ENCODE data around the gene SLC35B4. TPM values are rescaled to one million over a fixed set of nuclear protein-coding genes. Genes with fewer than 3 reads are reported as not detected.

SLC35B4 gene
- total RNA-seq, 1 experiment from 2014 or later: 21.6 TPM

GRCh38 chr7:134289841-134290240 lies 26.9 kb downstream of the SLC35B4 start:
- TF ChIP-seq POLR2AphosphoS5 (IDR thresholded peaks at IDR 0.05; ENCODE audit: low read depth, low read length) (no peak), TCF7L2 (IDR thresholded peaks at IDR 0.05; ENCODE audit: low read depth, low read length) (no peak), SIN3A (IDR thresholded peaks at IDR 0.05; ENCODE audit: borderline replicate concordance, insufficient read depth, low read depth, low read length) (no peak), CTCF (IDR thresholded peaks at IDR 0.05) (no peak), REST (IDR thresholded peaks at IDR 0.05; ENCODE audit: insufficient read depth in 1 of 2, low read depth in 2 of 2, low read length in 1 of 2) (no peak)
- POLR2A ChIA-PET: no interaction called here
- H3K27ac ChIP-seq (ENCODE audit: low read length): no peak overlapping the region
- in situ Hi-C loops (cut with HindIII; ENCODE audit: low pct_unique_long_range_greater_than_20kb, low sequenced_read_pairs) (no loop called here), intact Hi-C loops (cut with micrococcal nuclease; ENCODE audit: unreplicated experiment) (no loop called here)
- 0 out of 2 replicates have a peak, but pooled peaks cover 2% of the 10 kb centered on the region for H3K36me3 ChIP-seq (ENCODE audit: control insufficient read depth, insufficient read depth, low read length)
- H3K4me3 ChIP-seq (ENCODE audit: low read depth in 2 of 2, low read length in 2 of 2): no peak overlapping the region
- no peaks in the 10 kb centered on the region; the same call in 1 of the 2 replicates for H3K27me3 ChIP-seq (ENCODE audit: control insufficient read depth, insufficient read depth, low read length)
- H3K4me1 ChIP-seq (ENCODE audit: control insufficient read depth, insufficient read depth, low read length): no peaks in the 10 kb centered on the region
- CTCF ChIA-PET: no interaction called here
- BruUV-seq (replicated peaks): no TSS peak
- no peak for DNase-seq (ENCODE audit: low read depth, low spot score)
- H3K9me3 ChIP-seq (ENCODE audit: control insufficient read depth, insufficient read depth, low read depth, low read length): no peaks in the 10 kb centered on the region
- no peak for ATAC-seq

- ChIA-PET POLR2A (interaction anchor here (0.6 kb wide), 1 partner anchor 33 kb away, joined by 3 read pairs; no protein-coding TSS in a partner anchor), CTCF (no interaction called here)
- ATAC-seq: no peak
- TF ChIP-seq CTCF (IDR thresholded peaks at IDR 0.05) (no peak), TCF7L2 (IDR thresholded peaks at IDR 0.05; ENCODE audit: low read depth, low read length) (no peak), REST (IDR thresholded peaks at IDR 0.05; ENCODE audit: insufficient read depth in 1 of 2, low read depth in 2 of 2, low read length in 1 of 2) (no peak), SIN3A (IDR thresholded peaks at IDR 0.05; ENCODE audit: borderline replicate concordance, insufficient read depth, low read depth, low read length) (no peak), POLR2AphosphoS5 (IDR thresholded peaks at IDR 0.05; ENCODE audit: low read depth, low read length) (no peak)
- H3K36me3 ChIP-seq (ENCODE audit: control insufficient read depth, insufficient read depth, low read length): 0 out of 2 replicates have a peak, but pooled peaks cover 1% of the 10 kb centered on the region
- in situ Hi-C loops (cut with HindIII; ENCODE audit: low pct_unique_long_range_greater_than_20kb, low sequenced_read_pairs) (no loop called here), intact Hi-C loops (cut with micrococcal nuclease; ENCODE audit: unreplicated experiment) (no loop called here)
- BruUV-seq (replicated peaks): no TSS peak
- no peak overlapping the region for H3K27ac ChIP-seq (ENCODE audit: low read length)
- H3K4me3 ChIP-seq (ENCODE audit: low read depth in 2 of 2, low read length in 2 of 2): no peak overlapping the region
- no peaks in the 10 kb centered on the region; the same call in 1 of the 2 replicates for H3K27me3 ChIP-seq (ENCODE audit: control insufficient read depth, insufficient read depth, low read length)
- no peaks in the 10 kb centered on the region for H3K4me1 ChIP-seq (ENCODE audit: control insufficient read depth, insufficient read depth, low read length)
- no peak for DNase-seq (ENCODE audit: low read depth, low spot score)
- H3K9me3 ChIP-seq (ENCODE audit: control insufficient read depth, insufficient read depth, low read depth, low read length): no peaks in the 10 kb centered on the region
These were observed 27.3 kb downstream of the SLC35B4 start for GRCh38 chr7:134289423-134289822.
